HepG2 (cell line): Measurements from ENCODE around the gene TRUB1. TPM values are rescaled to one million over a fixed set of nuclear protein-coding genes. Genes with fewer than 3 reads are reported as not detected.

Experiments used
- HIC2 ChIP-seq: sonication (generic); formaldehyde crosslinking; IDR thresholded peaks from 2 replicates; pipeline ENCODE4 v1.9.0; 2022; ENCODE audit warnings: low read depth, missing genetic modification reagents
- HNRNPK ChIP-seq: fragments of 200-400 bp; formaldehyde crosslinking; IDR thresholded peaks from 2 replicates; pipeline ENCODE4 v1.6.1; 2018; ENCODE audit warnings: low read length, low read depth, moderate library complexity, mild to moderate bottlenecking; ENCODE audit not compliant: poor library complexity, severe bottlenecking
- KDM5B ChIP-seq: sonication (generic); formaldehyde crosslinking; IDR thresholded peaks from 2 replicates; pipeline ENCODE4 v1.4.0; 2020; ENCODE audit warnings: missing genetic modification reagents, mild to moderate bottlenecking, borderline replicate concordance
- MEIS1 ChIP-seq: sonication (generic); formaldehyde crosslinking; IDR thresholded peaks from 2 replicates; pipeline ENCODE4 v1.9.0; 2021; ENCODE audit warnings: mild to moderate bottlenecking, missing genetic modification reagents, moderate library complexity, borderline replicate concordance
- PCBP1 ChIP-seq: fragments of 200-400 bp; formaldehyde crosslinking; IDR thresholded peaks from 2 replicates; pipeline ENCODE4 v1.6.1; 2017; ENCODE audit warnings: mild to moderate bottlenecking, low read depth, low read length, borderline replicate concordance
- SP2 ChIP-seq: sonication (generic); formaldehyde crosslinking; IDR thresholded peaks from 2 replicates; pipeline ENCODE4 v1.5.1; 2020; ENCODE audit warnings: mild to moderate bottlenecking, missing genetic modification reagents
- TOE1 ChIP-seq: sonication (generic); formaldehyde crosslinking; IDR thresholded peaks from 2 replicates; pipeline ENCODE4 v1.4.0; 2020; ENCODE audit warnings: mild to moderate bottlenecking, missing genetic modification reagents
- YEATS2 ChIP-seq: sonication (generic); formaldehyde crosslinking; IDR thresholded peaks from 2 replicates; pipeline ENCODE4 v1.4.0; 2020; ENCODE audit warnings: missing genetic modification reagents, borderline replicate concordance
- ZBTB2 ChIP-seq: sonication (generic); formaldehyde crosslinking; IDR thresholded peaks from 2 replicates; pipeline ENCODE4 v1.8.0; 2022; ENCODE audit warnings: low read depth, missing genetic modification reagents
- ZNF703 ChIP-seq: sonication (generic); formaldehyde crosslinking; IDR thresholded peaks from 2 replicates; pipeline ENCODE4 v1.5.1; 2020; ENCODE audit warnings: missing genetic modification reagents, mild to moderate bottlenecking, moderate library complexity, borderline replicate concordance
- ZNF772 ChIP-seq: sonication (generic); formaldehyde crosslinking; IDR thresholded peaks from 2 replicates; pipeline ENCODE4 v1.5.0; 2020; ENCODE audit warnings: mild to moderate bottlenecking, missing genetic modification reagents
- polyA plus RNA-seq, 8 experiments: library from polyadenylated mRNA; depleted of rRNA in 3 of 8; stranded (reverse) in 7 of 8; unstranded in 1 of 8; fragments of >200 nt; fragmentation: Illumina TruSeq in 4 of 8; extraction: Trizol in 4 of 8; gene quantifications; 2 replicates each; pipeline versions ENCODE4 v1.2.1 to v1.2.3, GENCODE V29; 2011 to 2016; ENCODE audit warnings: low read depth in 4 of 8, missing spikeins in 1 of 8, mixed read lengths in 1 of 8; ENCODE audit not compliant: insufficient read depth in 1 of 8
- total RNA-seq, 5 experiments: library from RNA; depleted of rRNA; stranded (reverse); fragments of >200 nt; fragmentation: Illumina TruSeq; extraction: Trizol; gene quantifications; 2 replicates each; pipeline ENCODE4 v1.2.3, GENCODE V29; 2016; ENCODE audit warnings: low read depth in 1 of 5
- TF ChIP-seq, protein P1 (sequence below): sonication (generic); formaldehyde crosslinking; IDR thresholded peaks from 2 replicates; pipeline ENCODE4 v1.4.0; 2020; ENCODE audit warnings: missing genetic modification reagents

Gene TRUB1
- total and polyA plus RNA-seq, 2 of the 13 experiments (the other 11 are each of a cell fraction or from before 2014, with no cell fraction given): 10.6 to 38.9 TPM

GRCh38 chr10:115004236-115004862 lies 66.4 kb downstream of the TRUB1 start (continued):
- TF ChIP-seq, protein P1, sequence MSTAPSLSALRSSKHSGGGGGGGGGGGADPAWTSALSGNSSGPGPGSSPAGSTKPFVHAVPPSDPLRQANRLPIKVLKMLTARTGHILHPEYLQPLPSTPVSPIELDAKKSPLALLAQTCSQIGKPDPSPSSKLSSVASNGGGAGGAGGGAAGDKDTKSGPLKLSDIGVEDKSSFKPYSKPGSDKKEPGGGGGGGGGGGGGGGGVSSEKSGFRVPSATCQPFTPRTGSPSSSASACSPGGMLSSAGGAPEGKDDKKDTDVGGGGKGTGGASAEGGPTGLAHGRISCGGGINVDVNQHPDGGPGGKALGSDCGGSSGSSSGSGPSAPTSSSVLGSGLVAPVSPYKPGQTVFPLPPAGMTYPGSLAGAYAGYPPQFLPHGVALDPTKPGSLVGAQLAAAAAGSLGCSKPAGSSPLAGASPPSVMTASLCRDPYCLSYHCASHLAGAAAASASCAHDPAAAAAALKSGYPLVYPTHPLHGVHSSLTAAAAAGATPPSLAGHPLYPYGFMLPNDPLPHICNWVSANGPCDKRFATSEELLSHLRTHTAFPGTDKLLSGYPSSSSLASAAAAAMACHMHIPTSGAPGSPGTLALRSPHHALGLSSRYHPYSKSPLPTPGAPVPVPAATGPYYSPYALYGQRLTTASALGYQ (CRISPR knock-in tag): no peak
- no peak for TF ChIP-seq ZNF703 (CRISPR knock-in tag)
- no peak for TF ChIP-seq KDM5B (CRISPR knock-in tag)
- TF ChIP-seq TOE1 (CRISPR knock-in tag): no peak
- TF ChIP-seq MEIS1: no peak
- no peak for TF ChIP-seq YEATS2
- TF ChIP-seq HNRNPK: peak; percentile 93
- no peak for TF ChIP-seq ZBTB2 (CRISPR knock-in tag)
- TF ChIP-seq SP2 (CRISPR knock-in tag): no peak
- no peak for TF ChIP-seq HIC2 (CRISPR knock-in tag)
- TF ChIP-seq PCBP1: 0 out of 2 replicates have a peak, but pooled peaks have one; percentile 74
- no peak for TF ChIP-seq ZNF772 (CRISPR knock-in tag)
